ENCODE data around the gene DDX20. TPM values are rescaled to one million over a fixed set of nuclear protein-coding genes. Genes with fewer than 3 reads are reported as not detected.

Gene DDX20, protein sequence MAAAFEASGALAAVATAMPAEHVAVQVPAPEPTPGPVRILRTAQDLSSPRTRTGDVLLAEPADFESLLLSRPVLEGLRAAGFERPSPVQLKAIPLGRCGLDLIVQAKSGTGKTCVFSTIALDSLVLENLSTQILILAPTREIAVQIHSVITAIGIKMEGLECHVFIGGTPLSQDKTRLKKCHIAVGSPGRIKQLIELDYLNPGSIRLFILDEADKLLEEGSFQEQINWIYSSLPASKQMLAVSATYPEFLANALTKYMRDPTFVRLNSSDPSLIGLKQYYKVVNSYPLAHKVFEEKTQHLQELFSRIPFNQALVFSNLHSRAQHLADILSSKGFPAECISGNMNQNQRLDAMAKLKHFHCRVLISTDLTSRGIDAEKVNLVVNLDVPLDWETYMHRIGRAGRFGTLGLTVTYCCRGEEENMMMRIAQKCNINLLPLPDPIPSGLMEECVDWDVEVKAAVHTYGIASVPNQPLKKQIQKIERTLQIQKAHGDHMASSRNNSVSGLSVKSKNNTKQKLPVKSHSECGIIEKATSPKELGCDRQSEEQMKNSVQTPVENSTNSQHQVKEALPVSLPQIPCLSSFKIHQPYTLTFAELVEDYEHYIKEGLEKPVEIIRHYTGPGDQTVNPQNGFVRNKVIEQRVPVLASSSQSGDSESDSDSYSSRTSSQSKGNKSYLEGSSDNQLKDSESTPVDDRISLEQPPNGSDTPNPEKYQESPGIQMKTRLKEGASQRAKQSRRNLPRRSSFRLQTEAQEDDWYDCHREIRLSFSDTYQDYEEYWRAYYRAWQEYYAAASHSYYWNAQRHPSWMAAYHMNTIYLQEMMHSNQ
- total RNA-seq (2014; rRNA removed; shearing (Covaris generic)) = 26.7 and 31.0 TPM in 2 replicates

DNA sequence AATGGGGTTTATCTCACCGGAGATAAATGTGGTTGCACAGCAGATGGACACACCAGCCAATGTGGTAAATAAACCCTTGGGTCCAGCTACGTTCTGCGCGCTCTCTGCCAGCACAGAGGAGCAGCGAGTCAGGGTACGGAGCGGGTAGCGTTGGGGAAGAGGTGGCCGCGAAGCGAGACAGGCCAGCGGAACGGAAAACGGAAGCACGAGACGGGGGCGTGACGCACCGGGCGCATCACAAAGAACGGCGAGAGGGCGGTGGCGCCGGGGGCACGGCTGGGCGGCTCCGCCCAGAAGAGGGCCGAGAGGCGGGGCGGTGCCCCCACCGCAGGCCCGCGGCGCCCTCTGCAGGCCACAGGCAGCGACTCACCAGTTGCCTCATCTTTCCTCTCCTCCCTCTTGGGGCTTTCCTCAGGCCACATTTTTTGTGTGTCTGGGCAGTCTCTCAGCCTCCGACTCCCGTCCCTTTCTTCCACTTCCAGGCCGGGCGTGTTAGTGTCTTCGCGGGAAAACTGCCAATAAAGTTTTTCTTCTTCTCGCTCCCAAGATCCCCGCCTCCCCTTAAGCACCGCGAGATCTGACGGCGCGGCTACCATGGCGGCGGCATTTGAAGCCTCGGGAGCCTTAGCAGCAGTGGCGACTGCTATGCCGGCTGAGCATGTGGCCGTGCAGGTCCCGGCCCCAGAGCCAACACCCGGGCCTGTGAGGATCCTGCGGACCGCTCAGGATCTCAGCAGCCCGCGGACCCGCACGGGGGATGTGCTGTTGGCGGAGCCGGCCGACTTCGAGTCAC, at the start of gene DDX20:
DDX20 (plus strand) TSS at position 571 of the 793 bp plus-strand sequence; CDS start at position 595, 24 bp downstream.

DNA sequence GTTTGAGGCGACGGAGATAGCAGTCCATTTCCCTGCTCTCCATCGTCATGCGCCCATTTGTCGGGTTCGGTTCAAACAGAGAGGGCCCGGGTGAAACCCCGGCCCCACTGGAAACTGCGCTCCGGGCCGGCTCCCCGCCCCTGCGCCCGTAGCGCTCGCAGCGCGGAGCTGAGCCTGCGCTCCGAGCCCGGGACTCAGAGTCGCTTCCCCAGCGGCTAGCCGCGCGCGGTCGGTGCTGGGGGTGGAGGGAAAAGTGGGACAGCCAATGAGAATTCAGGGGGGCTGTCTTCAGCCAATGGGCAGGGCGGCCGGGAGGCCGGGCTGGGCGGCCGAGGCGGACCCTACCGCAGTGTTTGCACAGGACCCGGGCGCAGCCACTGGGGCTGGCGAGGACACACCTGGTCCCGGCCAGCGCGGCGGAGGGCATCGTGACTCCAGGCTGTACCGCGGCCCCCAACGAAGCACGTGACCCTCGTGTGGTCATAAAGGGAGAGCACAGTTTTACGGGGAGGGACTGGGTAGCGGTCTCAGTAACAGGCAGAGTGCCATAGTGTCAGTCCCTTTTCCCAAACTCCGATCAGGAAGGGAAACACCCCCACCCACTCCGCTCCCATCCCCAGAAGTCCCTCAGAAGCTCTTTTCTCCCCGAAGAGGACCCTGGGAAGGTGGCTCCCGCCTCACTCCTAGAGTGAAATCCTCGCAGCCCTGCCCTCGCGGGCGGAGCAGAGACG, 16.3 kb upstream of the DDX20 start, which contains the start of gene INKA2:
INKA2 (minus strand) TSS at position 202 of the 731 bp plus-strand sequence; CDS start at position 49, 153 bp downstream.

Small RNA genes lying within 50 kb of the gene (small RNA-seq; reads per million reads assigned to genes)
- not detected for gene INKA2

Other genes starting within 250 kb of the DDX20 start
- gene RAP1A, start 136.1 kb upstream of the DDX20 start, total RNA-seq (2014; rRNA removed; shearing (Covaris generic)) = 12.1 and 18.7 TPM in 2 replicates
- 3.9 and 4.0 TPM in 2 replicates for gene INKA2, start 16.5 kb upstream of the DDX20 start, total RNA-seq (2014; rRNA removed; shearing (Covaris generic))
- 0.11 TPM in 1 of 2 replicates, not detected in the other for gene KCND3, start 233.8 kb downstream of the DDX20 start, total RNA-seq (2014; rRNA removed; shearing (Covaris generic))